ENCODE measurements around the gene PCDHA6.

- TF ChIP-seq CTCF (IDR thresholded peaks at IDR 0.05; ENCODE audit: low read depth, low read length) = no peak
- TF ChIP-seq EZH2phosphoT487 (IDR thresholded peaks at IDR 0.05; ENCODE audit: low read depth) = no peak
Observed at GRCh38 chr5:140822281-140822629, 5.5 kb upstream of the PCDHA6 start.
